GM18861 (cell line): ENCODE results near the gene IFNL2.

Experiments used
- ATAC-seq: cut with Tn5 transposase; IDR thresholded peaks from one replicate; pipeline ENCODE4 v1.9.1; 2021; ENCODE audit not compliant: unreplicated experiment

The IFNL2 gene

GRCh38 chr19:39316627-39317321 is 48.6 kb downstream of the IFNL2 start:
- no peak for ATAC-seq

GRCh38 chr19:39317476-39317875 is 49.3 kb downstream of the IFNL2 start:
- ATAC-seq: no peak

- ATAC-seq: no peak
Measured at GRCh38 chr19:39318071-39318470, 49.9 kb downstream of the IFNL2 start.

- ATAC-seq: no peak
Measured at GRCh38 chr19:39318690-39319089, 50.5 kb downstream of the IFNL2 start.

GRCh38 chr19:39319098-39319891 is 51.1 kb downstream of the IFNL2 start:
- no peak for ATAC-seq
